AG09319 (cell line): ENCODE measurements around the gene SLC25A51.
"Not testable (repeated sequence)": the region's sequence is repeated elsewhere in the genome, so short reads cannot be mapped to it uniquely, and the experiment has no call there.

Experiments used
- DNase-seq: peaks from one replicate; pipeline ENCODE4 v3.0.0-alpha.2; 2010; ENCODE audit warnings: low read depth; ENCODE audit errors: extremely low read depth
- TF ChIP-seq, protein P1 (sequence below): IDR thresholded peaks from 2 replicates; pipeline ENCODE4 v1.5.1; 2011; ENCODE audit warnings: low read depth, mild to moderate bottlenecking, inconsistent platforms, low read length, moderate library complexity

The SLC25A51 gene

DNA sequence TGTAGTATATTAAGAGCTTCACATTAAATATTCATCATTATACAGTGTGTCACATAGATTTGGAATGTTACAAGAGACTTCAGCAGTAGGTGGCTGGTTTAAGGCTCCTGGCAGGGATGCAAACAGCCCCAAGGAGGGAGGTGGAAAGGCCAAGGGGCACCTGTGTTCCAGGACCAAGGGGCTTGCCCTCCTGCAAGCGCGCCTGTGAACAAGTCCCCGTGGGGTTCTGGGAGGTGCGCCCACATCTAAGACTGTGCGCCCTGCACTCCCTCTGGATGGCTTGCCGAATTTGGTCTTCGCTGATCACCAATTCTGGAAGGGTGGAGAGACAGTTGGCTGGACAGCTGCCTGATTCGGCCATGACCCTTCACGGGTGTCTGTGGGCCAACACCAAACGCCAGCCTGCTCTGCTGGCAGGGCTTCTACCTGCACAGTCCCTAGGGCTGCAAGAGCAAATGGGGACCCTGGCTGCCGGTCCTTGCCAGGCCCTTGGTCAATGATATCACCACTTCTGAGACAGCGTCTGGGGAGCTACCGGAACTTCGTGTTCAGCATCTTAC lies 12.1 kb upstream of the SLC25A51 start:
- DNase-seq: no peak
- TF ChIP-seq, protein P1, sequence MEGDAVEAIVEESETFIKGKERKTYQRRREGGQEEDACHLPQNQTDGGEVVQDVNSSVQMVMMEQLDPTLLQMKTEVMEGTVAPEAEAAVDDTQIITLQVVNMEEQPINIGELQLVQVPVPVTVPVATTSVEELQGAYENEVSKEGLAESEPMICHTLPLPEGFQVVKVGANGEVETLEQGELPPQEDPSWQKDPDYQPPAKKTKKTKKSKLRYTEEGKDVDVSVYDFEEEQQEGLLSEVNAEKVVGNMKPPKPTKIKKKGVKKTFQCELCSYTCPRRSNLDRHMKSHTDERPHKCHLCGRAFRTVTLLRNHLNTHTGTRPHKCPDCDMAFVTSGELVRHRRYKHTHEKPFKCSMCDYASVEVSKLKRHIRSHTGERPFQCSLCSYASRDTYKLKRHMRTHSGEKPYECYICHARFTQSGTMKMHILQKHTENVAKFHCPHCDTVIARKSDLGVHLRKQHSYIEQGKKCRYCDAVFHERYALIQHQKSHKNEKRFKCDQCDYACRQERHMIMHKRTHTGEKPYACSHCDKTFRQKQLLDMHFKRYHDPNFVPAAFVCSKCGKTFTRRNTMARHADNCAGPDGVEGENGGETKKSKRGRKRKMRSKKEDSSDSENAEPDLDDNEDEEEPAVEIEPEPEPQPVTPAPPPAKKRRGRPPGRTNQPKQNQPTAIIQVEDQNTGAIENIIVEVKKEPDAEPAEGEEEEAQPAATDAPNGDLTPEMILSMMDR: no peak

DNA sequence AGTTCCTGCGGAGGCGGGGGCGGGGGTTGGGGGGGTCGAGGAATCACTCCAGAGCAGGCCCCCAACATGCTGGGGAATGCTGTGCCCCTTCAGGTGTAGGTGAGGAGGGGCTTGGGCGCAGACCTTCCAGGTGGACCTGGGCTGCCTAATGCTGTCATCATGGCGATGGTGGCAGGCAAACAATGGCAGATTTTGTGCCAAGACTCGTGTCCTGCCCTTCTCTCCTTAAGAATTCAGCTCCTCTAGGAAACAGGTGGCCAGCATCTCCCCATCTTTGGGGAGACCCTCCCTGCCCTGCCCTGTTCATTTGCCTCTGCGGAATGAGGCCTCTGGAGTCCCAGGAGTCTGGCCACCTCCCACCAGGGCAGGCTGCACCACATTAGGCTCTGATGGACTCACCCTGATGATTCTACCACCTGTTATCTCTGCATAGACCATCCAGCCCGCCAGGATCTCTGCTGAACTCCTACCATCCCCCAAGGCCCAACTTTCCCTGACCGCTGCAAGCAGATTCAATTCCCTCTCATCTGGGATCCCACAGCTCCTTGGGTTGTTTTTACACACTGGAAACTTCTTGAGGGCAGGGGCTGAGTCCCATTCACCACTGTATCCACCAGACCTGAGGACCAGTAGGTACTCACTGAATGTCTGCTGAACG lies 10.9 kb upstream of the SLC25A51 start:
- no peak for DNase-seq
- TF ChIP-seq, protein P1: no peak

DNA sequence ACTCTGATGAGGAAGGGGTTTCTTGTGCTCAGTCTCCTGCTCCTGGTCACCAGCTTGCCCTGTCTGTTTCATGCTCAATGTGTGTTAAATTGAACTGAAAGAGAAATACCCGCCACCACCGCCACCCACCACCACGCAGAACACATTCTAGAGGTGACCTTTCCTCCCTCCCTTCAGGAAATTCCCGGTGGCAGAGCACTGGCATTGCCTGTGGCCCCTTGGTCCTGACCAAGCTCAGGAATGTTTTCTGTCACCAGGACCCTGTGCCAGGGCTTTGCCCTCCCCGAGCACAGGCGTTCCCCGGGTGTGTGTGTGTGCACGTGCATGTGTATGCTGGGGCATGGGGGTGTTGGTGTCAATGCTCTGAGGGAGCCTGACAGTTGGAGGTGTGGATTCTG lies 10.2 kb upstream of the SLC25A51 start:
- no peak for DNase-seq
- TF ChIP-seq, protein P1: no peak

DNA sequence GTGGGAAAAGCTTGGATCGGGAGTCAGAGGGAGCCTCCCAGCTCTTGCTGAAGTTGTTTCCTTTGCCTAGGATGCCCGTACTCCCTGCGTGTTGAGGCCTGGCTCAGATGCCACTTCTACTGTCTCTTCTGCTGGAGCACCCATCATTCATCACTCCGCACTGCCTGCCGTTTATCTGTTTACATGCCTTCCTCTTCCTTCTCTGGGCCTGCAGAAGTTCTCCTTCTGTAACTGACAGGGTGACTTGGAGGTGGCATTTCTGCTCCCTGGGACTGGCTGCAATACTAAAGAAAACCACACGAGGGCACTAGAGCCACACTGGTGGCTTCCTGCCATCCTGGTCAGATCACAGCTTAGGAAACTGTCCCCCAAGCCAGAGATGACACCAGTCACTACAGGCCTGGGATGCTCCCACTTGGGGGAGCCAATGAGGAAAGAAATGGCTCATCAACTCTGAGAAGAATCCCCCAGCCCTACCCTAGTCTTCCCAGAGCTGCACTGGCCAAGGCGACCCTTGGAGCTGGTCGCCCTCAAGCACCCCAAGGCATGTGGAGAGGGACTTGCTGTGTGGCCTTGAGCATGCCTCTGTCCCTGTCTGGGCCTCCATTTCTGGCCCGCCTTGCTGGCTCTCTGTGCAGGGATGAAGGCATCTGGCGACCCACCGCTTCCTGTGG lies 9.7 kb upstream of the SLC25A51 start:
- peak; percentile 35 for DNase-seq
- TF ChIP-seq, protein P1: peak; percentile 97

DNA sequence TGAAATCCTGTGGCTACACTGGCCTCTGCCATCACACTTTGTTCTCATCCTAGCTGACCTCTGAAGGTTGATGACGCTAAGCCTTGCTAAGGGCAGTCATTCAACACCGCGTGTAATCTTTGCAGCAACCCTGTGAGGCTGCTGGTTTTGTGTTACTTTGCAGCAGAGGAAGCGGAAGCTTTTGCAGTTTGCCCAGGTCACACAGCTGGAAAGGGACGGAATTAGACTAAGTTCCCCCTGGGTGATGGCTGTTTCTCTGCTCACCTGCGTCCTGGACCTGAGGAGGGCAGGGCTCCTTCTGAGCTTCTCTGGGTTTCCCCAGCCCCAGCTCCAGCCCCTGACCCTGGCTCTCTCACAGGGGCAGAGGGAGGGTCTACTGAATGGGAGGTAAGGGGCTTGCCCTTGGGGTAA lies 7.3 kb upstream of the SLC25A51 start:
- TF ChIP-seq, protein P1: no peak
- DNase-seq: no peak

DNA sequence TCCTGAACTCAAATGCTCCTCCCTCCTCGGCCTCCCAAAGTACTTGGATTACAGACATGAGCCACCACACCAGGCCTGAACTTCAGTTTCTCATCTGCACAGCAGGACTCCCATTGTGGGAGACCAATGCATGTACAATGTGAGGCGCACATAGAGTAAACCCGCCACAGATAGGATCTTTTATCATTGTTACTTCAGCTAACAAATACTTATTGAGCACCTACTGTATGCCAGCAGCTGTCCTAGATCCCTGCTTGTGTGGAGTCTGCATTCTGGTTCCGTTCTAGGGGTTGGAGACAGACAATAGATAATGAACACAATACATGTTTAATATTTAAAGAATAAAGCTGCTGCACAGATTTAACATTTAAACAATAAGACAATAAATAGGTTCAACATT lies 6.3 kb upstream of the SLC25A51 start:
- TF ChIP-seq, protein P1: no peak
- no peak for DNase-seq

DNA sequence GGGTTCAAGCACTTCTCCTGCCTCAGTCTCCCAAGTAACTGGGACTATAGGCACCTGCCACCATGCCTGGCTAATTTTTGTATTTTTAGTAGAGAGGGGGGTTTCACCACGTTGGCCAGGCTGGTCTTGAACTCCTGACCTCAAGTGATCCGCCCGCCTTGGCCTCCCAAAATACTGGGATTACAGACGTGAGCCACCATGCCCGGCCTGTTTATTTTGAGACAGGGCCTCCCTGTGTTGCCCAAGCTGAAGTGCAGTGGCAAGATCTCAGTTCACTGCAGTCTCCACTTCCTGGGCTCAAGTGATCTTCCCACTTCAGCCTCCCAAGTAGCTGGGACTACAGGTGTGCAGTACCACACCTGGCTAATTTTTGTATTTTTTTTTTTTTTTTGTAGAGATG lies 5.9 kb upstream of the SLC25A51 start:
- not testable (repeated sequence) for DNase-seq
